HG02571 (cell line): Measurements from ENCODE around the gene DCLK2.
"Not testable (repeated sequence)": the region's sequence is repeated elsewhere in the genome, so short reads cannot be mapped to it uniquely, and the experiment has no call there.

Experiments used
- ATAC-seq: cut with Tn5 transposase; IDR thresholded peaks from one replicate; pipeline ENCODE4 v1.9.1; 2021; ENCODE audit warnings: mild to moderate bottlenecking, moderate library complexity; ENCODE audit not compliant: unreplicated experiment

DCLK2 gene

GRCh38 chr4:150197256-150197655 lies 119.0 kb downstream of the DCLK2 start:
- ATAC-seq, result not testable (repeated sequence)

DNA sequence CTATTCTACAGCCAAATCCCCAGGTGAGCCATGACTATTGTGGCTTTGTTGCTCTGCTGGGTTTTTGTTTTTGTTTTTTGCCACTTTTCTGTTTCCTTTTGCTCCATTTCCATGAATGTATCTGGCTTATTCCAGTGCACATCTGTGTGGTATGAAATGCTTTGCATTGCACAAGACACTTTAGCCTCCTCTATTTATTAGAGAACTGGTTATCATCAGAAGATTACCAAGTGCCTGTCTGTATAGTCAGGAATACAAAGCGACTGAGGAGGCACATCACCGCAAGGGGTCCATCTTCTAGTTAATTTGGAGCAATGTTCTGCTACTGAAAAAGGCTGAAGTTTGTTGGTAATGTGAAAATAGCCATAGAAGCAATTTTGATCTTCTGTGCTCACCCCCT lies 120.8 kb downstream of the DCLK2 start:
- ATAC-seq, result no peak

- no peak for ATAC-seq
These were observed 126.8 kb downstream of the DCLK2 start for GRCh38 chr4:150205016-150205415.

DNA sequence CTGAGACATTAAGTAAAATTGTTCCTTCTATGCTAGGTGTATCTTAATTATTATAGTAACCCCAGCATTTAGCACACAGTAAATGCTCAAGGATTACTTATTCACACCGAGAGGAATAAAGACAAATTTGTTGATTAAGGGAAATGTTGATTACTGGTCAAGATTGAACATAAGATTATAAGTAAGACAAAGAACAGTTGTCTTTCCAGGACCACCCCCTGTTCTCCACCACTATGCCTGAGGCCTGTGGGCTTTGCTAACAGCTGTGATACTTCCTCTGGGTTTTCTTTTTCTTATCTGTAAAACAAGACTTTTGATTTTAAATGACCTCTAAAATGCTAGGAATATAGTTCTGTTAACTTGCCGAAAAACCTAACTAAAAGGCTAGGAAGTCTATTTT lies 128.0 kb downstream of the DCLK2 start:
- ATAC-seq, result no peak

GRCh38 chr4:150206954-150207353 lies 128.7 kb downstream of the DCLK2 start:
- ATAC-seq, result no peak

GRCh38 chr4:150207871-150208270 lies 129.6 kb downstream of the DCLK2 start:
- ATAC-seq, result no peak

DNA sequence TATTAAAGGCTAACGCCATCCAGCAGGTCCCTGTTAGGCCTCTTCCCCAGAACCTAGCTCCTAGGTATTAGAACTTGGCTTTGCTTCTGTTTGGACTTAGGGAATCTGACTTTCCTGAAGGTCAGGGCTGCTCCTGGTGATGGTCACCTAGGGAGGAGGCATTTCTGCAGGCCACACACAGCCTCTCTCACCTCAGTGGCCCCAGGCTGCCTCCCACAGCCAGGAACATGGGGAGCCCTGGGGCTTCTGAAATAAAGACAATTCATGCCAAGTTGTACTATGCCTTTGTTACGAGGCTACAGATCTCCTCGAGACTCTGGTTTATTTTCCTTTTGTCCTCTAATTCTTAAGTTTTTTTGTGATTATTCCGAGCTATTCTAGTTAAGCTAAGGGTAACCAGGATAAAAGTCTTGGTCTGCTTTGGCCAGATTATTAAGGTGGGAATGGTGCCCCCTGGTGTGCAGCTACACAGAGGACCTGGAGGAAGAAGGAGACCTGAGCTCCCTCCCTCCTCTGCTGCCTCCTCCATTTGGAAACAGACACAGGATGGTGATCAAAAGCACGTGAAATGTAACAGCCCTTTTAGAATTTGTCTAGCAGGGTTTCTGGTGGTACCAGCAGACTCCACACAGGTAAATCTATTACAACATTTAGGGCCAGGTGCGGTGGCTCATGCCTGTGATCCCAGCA lies 131.0 kb downstream of the DCLK2 start:
- no peak for ATAC-seq

DNA sequence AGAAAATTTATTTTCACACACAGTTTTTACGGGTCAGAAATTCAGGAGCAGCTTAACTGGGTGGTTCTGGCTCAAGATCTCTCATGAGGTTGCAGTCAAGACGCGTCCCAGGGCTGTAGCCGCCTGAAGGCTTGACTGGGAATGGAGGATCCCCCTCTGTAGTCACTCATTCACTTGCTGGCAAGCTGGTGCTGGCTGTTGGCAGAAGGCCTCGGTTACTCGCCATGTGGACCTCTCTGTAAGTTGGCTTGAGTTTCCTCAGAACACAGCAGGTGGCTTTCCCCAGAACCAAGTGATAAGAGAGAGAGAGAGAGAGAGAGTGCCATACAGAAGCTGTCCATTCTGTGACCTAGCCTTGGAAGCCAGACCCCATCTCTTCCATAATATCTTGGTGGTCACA lies 132.8 kb downstream of the DCLK2 start:
- no peak for ATAC-seq

DNA sequence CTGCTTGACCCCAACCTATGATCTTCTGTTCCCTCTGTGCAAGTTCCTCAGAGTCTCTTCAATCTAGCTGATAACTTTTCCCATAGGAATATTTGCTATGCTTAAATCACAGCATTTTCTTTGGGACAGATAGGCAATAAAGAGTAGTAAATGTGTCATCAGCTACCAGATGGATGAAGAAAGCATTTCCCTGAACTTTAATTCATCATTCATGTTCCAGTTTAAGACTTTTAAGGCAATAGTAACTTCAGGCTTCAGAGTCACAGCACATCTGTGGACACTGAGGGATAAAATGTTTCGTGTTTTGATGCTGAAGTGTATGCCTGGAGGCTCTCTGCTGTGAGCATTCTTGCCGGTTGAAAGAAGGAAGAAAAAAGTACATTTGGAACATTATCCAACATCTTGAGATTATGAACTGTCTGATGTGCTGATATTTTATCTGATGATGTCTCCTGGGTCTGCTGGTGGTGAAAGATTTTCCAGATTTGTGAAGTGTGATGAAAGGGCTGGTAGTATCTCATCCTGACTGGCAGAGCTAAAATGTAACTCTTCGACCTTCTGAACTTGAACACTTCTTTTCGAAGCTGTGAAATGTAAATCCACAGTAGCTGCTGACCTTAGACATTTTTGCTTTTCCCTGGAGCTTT lies 133.7 kb downstream of the DCLK2 start:
- no peak for ATAC-seq

DNA sequence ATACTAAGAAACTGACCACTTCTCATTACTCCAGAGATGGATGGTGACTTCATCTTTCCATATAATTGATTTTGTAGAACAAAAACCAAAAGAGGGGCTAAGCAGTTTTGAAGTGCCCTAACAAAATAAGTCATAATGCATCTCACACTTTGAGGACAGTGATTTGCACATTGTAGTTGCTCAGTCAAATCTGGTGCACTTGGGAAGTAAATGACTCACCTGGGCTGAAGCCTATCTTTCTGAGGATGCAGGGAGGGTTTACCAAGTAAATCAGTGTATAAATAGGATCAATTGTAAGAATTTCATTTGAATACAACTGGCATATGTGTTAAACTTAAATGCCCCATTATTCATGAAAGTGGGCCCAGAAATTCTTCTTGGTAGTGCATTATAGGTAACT lies 134.2 kb downstream of the DCLK2 start:
- ATAC-seq, result no peak

DNA sequence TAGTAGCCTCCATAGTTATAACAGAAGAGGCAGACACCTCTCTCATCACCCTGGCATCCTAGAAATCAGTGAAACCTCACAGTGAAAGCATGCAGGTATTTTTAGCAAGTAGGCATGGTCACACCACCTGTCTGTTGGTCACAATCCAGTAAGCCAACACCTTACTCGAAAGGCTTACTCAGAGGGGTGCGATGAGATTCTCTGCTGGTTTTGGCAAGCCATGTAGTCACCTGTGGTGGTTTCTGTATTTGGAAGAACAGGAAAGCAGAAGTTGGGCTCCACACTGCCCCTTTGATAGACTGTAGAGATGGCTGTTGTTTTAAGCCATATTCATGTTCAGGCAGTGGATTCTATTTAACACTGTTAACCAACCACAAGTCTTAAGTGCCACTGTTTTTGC lies 134.7 kb downstream of the DCLK2 start:
- no peak for ATAC-seq

DNA sequence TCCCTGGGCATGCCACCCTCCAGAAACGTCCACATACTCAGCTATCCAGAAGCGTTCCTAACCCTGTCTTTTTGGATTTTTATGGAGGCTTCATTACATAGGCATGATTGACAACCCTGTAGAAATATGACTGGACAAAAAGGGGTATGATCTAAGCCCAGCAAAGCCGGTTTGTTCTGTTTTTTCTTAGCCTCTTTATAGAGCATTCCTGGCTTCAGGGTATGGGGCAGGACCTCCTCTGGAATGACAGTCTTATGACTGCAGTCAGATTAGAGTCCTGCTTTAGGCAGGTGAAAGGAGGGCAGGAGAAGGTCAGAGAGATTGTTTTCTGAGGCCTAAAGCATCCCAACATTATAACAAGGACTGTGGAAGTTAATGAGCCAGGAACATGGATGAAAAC lies 137.4 kb downstream of the DCLK2 start:
- ATAC-seq, result no peak

- no peak for ATAC-seq
These were observed 138.5 kb downstream of the DCLK2 start for GRCh38 chr4:150216726-150217125.

DNA sequence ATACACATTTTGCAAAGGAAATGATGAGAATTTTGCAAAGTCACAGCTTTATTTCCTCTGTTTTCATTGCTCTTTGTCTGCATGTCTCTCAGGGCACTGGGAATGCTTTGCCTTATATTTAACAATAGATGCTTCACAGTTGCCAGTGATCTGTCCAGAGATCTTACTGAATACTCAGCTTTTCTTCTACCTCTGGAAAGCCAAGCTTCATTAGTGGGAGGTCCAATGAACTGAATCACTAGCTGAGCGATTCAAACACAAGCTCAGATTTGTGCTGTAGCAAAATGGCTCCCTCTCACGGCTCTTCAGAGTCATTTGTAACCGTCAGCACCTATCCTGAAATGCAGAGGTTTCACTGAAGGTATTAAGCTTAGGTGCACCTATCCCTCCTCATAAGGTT lies 138.9 kb downstream of the DCLK2 start:
- no peak for ATAC-seq

DNA sequence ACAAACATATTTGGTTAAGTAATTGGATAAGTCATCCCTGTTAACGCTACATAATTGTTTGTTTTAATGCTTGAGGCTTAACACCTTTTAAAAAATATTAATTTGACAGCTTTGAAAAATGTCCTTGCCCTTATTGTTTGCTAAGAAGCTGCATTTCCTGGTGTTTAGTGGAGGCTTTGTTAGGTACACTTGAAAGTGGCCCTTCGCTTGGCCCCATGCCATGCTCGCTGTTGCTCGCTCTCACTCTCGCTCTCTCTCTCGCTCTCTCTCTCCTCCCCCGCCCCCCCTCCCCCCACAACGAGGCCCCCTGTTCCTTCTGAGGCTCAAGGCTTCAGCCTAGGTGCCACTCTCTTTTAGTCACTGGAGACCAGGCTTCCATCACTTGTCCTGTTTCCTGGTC lies 139.6 kb downstream of the DCLK2 start:
- no peak for ATAC-seq

DNA sequence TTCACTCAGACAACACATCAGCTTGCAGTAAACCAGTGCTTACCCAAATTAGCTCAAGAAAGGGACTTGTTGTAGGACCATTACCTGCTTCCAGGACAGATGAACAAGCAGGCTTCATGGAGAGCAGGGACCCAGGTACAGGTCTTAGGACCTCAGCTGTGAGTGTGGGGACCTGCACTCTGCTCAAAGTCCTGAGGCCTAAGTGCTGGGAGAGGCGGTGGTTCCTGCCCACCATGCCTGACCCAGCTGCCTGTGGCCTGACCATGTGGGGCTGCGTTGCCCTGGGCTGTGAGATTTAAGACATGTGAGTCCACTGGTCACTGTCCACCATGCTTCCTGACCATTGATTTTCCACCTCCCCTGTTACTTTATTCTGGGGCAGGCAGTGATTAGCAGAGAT lies 140.2 kb downstream of the DCLK2 start:
- ATAC-seq, result no peak

DNA sequence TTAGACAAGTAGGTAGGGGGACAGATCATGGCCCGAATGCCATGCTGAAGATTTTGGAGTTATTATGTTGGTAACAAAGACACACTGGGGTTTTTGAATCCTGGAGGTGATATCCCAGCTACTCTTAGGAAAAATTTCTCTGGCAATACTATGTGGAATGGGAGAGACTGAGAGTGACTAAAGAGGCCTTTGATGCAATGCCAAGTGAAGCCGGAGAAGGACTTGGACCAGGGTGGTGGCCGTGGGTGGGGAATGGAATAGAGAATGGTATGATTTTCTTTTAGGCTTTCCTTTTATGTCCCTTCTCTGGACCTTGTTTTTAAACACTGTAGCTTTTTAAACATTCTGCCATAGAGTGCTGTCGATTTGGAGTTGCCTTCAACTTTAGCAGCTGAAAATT lies 141.6 kb downstream of the DCLK2 start:
- no peak for ATAC-seq

- ATAC-seq, result no peak
These were observed 146.8 kb downstream of the DCLK2 start for GRCh38 chr4:150224896-150225591.

GRCh38 chr4:150229520-150229919 lies 151.3 kb downstream of the DCLK2 start:
- ATAC-seq, result no peak

GRCh38 chr4:150230561-150230960 lies 152.3 kb downstream of the DCLK2 start:
- ATAC-seq, result no peak

GRCh38 chr4:150231107-150231770 lies 153.0 kb downstream of the DCLK2 start:
- no peak for ATAC-seq

- no peak for ATAC-seq
These were observed 153.8 kb downstream of the DCLK2 start for GRCh38 chr4:150232029-150232428.
